Stimulated activated CD8-positive, alpha-beta memory T cell treated with anti-CD3 and anti-CD28 coated beads, Interleukin-15, amount 100 ng/mL, for 4 hours (primary cell): ENCODE data around the gene HMCN1.
"Not testable (repeated sequence)": the region's sequence is repeated elsewhere in the genome, so short reads cannot be mapped to it uniquely, and the experiment has no call there.

Source experiments
- DNase-seq, 2 donors: peaks; one replicate each; pipeline ENCODE4 v3.0.0-alpha.2; 2020; ENCODE audit warnings: low read depth in 2 of 2

Gene HMCN1

DNA sequence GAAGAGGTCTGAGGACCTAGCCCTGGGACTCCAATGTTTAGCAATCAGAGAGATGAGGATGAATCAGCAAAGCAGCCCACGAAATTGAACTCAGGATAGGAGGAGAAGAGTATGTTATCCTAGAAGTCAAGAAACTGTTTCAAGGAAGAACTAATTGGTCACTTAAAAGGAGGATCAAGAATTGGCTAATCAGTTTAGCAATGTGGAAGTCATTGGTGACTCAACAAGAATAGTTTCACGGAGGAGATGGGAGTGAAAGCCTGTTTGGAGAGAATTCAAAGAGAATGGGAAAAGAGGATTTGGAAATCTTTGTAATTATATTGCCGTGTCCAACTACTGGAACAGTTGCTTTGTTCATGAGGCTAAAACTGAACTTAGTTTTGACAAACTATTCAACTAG lies 7.4 kb downstream of the HMCN1 start:
- DNase-seq, result no peak

DNA sequence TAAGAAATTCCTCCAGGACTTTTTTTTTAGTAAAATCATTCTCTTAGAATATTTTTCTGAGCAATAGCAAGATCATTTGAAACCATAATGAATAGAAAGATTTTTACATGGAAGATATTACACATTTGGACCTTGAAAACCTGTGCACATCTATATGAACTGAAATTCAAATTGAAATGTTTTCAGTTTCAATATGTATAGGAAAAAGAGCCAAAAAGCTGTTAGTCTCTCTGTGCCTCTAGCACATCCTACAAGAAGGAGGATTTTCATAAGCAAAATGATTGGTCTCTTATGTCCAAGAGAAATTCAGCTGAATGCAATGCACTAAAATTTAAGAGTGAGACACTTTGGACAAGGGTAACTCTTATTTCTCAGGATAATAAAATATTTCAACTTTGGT lies 8.2 kb downstream of the HMCN1 start:
- DNase-seq, result no peak

DNA sequence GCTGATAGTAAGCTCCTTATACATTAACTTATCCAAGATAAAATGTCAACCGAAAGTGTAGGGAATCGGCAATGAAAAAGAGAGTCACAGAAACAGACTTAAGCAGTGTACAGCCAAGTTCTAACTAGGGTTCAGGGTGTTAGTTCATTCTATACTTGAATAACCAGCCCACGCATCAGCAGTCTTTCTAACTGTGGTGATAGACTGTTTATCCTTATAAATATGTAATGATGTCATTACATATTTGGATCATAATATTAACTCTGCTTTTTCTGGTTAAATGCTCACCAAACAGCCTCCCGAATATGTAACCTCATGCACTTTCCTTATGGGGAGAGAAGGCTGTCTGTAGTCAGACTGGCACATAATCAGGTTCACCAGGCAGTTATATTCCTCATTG lies 11.0 kb downstream of the HMCN1 start:
- DNase-seq, result no peak

DNA sequence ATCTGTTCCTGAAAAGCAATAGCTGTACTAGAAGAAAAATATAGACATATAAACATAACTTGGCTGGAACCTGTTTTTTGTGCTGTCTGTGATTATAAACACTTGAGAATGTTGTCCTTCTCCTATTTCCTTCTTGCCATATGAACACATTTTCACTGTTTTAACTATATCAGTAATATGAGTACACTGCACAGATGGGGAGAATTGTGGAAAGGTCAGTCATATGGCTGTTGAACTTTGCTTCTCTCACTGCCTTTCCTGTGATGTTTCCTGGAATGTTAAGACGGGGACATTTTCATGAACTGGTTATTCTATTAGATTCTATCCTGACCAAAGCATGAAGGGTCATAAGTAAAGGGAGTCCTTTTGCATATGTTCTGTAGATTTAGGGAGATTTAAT lies 24.9 kb downstream of the HMCN1 start:
- DNase-seq, result no peak

DNA sequence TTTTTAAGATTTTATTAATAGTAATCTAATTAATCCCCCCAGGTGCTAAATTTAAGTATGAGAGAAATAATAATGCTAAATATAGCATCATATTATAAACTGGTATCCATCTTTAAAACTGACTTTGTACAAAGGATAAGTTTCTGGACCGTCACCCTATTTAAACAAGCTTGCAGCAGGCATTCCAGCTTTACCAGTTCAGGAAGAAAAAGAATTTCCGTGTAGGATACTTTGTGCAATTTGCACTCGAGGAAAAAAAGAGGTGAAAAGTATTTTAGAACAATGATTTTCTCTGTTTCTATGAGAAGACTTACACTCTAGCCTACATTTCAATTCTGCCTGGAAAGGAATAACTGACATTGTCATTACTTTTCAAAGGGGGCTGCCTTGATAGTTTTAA lies 27.6 kb downstream of the HMCN1 start:
- DNase-seq, result no peak

DNA sequence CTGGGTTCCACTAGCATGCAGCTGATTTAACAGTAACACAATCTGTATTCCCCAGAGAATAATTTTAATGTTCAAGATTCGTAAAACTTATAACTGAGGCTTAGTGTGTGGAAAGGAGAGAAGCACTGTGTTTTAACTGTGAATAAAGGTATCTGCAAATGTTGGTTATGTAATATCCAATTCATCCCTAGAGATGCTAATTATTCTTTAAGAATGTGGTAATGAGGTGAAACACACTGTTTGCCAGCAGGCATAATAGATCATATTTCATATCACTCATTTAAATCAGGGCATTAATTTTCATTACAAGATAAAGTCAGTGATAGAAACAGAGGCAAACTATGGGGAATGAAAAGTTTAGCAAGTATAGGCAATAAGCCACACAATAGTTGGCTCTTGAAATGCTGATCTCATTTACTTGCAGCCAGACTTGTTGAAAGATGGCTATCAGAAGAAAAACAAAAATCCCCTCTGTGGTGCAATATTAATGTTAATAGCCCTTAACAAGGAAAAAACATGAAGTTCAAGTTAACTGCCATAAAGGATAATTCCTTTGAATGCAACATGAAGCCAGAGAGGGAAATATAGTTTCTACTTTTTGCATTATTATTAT lies 33.4 kb downstream of the HMCN1 start:
- DNase-seq, result no peak

DNA sequence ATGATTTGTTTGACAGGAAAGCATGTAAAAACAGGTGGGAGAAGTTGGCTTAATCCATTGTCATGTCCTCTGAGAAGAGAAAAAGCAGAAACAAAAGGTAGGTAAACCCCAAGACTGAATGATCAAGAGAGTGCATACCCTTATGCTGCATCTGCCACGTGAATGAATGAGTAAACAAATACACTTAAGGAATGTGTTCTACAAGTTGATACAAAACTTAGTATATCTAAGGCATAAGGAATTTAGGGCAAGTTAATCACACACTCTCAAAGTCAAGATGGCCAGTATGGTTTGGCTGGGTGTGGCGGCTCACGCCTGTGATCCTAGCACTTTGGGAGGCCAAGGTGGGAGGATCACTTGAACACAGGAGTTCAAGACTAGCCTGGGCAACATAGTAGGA lies 34.2 kb downstream of the HMCN1 start:
- DNase-seq, result no peak

DNA sequence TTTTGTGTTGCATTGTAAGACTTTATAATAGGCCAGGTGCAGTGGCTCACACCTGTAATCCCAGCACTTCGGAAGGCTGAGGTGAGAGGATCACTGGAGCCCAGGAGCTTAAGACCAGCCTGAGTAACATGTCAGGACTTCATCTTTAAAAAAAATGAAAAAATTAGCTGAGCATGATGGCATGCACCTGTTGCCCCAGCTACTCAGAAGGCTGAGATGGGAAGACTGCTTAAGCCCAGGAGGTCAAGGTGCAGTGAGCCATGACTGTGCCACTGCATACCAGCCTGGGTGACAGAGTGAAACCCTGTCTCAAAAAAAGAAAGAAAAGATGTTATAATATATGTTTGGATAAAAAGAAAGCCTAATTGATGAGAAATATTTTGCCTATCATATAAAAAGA lies 34.9 kb downstream of the HMCN1 start:
- no peak for DNase-seq

DNA sequence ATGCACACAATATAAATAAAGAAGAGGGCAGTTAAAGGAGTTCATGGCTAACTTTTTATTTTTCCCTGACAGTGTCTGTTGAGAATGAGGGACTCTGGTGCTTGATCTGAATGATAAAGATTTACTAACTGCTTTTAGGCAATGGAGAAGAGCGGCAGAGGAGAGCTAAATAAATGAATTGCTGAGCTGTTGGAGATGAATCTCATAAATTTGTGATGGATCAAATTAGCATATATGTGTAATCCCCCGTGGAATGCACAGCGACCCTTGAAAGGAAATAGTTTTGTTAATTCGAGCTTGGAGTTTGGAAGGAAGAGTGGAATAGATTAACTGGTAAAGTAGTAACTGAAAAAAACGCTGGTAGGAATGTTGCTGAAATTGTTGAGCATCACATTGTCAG lies 40.2 kb downstream of the HMCN1 start:
- DNase-seq, result no peak

DNA sequence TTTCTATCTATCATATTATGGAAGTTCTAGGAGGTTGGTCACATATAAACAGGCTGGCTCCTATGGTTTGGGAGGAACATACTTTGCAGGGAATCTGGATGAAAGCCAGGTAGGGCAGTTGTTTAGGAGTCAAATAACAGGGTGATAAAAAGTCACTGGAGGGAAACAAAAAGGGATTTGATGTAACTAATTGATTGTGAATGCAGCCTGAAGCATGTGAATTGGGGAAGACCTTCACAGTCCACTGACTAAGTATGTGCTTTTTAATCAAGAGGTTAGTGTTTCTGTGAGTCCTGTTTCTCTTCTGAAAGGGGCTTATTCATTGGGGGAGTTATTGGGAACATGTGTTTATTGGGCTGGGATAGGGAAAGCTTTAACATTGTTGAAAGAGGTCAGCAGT lies 41.3 kb downstream of the HMCN1 start:
- no peak for DNase-seq

DNA sequence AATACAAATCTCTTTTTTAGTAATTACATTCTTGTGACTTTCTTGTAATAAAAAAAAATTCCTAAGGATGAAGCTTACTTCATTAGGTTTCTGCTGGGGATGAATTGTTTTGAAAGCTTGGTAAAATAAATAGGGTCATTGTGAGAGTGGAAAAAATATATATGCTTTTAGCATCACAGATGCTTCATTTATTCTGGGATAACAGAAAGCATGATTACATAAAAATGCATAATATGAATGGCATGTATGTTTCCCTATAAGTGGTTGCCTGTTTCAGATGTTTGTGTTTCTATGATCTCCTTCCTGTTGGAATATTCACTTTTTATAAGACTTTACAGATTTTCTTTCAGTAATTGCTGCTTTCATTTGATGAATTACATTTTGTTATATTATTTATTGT lies 42.3 kb downstream of the HMCN1 start:
- no peak for DNase-seq

DNA sequence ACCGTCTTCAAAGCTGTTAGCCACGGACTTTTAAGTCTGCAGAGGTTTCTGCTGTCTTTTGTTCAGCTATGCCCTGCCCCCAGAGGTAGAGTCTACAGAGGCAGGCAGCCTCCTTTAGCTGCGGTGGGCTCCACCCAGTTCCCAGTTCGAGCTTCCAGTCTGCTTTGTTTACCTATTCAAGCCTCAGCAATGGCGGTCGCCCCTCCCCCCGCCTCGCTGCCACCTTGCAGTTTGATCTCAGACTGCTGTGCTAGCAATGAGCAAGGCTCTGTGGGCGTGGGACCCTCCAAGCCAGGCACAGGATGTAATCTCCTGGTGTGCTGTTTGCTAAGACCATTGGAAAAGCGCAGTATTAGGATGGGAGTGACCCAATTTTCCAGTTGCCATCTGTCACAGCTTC lies 49.7 kb downstream of the HMCN1 start:
- DNase-seq, result not testable (repeated sequence)

DNA sequence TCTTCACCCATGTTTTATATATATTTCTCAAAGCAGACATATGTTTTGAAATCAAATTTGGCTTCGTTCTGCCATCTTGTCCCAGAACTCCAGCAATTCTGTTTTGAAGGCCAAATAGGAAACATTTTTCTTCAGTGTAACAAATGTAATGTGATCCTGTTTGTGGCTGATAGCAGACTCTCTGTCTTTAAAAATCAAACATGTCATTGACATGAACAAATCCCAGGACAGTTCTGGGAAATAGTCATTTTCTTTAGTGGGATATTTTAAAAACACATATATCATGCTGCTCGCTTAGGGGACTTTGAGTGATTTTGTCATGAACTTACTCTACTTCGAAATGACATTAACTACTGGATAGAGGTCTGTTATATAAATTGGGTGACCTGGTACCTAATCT lies 51.4 kb downstream of the HMCN1 start:
- no peak for DNase-seq

DNA sequence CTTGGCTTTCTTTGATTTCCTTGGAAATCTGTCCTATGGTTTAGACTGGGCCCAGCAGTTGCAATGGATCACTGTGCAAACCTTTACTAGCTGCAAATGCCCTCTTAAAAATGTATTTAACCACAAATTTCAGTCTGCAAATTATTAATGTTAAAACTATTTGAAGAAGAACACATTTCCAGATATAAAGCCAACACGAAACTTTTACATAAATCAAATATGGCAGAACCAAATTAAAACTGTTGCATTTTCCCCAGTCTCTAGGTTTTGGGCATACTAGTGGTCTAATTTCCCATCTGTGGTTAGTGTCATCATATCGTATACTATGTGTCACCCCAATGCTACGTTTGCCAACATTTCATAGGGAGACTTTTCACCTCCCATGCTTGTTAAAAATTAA lies 52.3 kb downstream of the HMCN1 start:
- no peak for DNase-seq

DNA sequence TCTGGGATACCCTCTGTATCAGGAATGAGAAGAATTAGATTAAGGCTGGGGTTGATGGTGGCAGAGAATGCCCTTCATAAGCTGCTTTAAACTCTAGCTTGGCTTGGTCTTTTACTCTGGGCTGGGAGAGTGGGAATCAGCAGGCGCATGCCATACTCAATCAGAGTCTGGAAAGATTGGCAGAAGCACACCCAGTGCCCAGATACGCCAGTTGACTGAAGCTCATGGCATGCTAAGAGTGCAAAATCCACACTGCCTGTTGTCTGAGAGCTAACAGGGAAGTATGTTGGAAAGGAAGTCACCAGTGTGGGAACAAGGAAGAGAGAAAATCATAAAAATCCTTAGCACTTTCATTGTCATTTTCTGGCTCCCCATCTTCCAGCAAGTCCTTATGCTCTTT lies 53.0 kb downstream of the HMCN1 start:
- no peak for DNase-seq

DNA sequence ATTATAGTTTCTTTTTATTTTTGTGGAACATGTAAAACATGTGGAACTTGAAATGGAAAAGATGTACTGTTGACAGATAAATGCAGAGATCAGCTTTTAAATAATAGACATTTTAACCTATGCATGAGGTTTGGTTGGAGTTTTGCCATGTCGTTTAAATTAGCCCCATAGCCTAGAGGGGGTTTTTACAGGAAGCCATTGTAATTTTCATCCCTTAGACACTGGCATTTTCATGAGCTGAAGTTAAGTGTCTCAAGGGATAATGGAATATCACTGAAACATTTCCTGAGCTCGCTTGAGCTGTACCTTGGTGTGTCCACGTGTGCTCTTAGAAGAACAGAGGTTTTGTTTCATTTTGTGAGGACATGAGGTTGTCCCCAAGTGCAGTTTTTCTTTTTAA lies 54.2 kb downstream of the HMCN1 start:
- no peak for DNase-seq

DNA sequence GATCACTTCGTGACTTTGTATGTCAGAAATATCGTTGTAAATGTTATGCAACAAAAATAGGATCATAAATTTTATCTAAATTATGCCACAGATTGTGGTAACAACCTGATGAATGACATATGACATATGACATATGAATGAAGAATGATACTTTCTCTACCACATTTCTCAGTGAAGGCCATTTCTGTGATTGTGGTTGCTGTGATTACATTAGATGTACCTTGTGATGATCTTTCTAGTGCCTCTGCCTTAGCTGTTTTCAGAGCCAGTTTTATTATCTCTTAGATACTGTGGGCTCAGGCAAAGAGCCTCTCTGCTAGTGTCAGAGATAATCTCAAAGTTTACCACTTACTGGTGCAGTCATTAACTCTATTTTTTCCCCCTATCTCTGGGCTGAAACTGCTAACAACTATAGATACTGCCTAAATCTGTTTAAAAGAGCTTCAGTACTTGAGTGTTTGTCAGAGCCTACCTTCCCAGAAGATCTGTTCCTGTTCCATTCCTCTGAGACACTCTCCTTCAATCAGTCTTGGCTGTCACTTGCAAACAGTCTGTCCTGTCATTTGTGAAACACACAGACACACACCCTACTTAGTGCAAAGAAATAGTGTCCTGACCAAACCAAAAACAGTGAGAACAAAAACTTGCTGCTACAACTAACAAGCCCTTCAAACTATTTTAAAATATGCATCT lies 55.5 kb downstream of the HMCN1 start:
- DNase-seq, result no peak

DNA sequence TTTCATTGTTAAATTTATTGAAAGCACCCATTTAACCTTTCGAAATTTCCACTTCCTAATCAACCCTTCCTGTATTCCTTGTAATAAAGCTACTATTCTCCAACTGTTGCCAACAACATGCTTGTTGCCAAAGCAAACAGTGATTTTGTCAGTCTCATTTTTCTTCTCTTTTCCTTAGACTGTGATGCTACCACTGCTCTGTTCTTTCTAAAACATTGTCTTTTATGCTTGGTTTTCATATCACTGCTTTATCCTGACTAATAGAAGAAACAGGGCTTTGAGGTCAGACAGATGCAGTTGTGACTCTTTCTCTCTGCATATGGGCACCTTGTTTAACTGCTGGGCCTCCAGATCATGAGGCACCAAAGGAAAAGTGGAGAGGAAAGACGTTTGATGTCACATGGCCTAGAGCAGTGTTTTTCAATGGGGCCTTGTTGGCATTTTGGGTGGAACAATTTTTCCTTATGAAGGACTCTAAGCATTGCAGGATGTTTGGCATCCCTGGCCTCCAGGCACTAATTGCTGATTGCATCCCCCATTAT lies 56.1 kb downstream of the HMCN1 start:
- no peak for DNase-seq

DNA sequence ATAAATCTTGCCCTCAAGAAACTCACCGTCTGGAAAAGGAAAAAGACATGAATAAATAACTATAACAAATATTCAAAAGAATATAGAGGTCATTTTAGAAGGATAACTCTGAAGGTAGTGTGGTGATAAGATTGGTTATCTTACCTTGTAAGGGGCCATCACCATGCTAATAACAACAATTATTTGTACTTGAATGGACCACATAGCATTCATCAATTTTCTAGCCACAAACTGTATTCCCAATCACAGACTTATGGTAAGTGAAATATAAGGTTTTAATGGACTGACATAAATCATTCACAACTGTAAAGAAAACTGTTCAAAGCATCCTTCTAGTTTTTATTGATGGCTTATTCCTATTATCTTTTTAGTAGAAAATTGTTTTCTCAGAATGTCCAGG lies 57.8 kb downstream of the HMCN1 start:
- no peak for DNase-seq

DNA sequence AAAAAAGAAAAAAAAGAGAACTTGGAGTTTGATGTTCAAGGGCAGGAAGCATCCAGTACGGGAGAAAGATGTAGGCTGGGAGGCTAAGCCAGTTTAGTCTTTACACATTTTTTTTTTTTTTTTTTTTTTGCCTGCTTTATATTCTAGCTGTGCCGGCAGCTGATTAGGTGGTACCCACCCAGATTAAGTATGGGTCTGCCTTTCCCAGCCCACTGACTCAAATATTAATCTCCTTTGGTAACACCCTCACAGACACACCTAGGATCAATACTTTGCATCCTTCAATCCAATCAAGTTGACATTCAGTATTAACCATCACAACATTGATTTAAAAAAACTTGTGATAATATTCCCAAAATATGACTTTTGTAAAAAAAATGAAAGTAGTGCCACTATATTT lies 60.3 kb downstream of the HMCN1 start:
- DNase-seq, result not testable (repeated sequence)

DNA sequence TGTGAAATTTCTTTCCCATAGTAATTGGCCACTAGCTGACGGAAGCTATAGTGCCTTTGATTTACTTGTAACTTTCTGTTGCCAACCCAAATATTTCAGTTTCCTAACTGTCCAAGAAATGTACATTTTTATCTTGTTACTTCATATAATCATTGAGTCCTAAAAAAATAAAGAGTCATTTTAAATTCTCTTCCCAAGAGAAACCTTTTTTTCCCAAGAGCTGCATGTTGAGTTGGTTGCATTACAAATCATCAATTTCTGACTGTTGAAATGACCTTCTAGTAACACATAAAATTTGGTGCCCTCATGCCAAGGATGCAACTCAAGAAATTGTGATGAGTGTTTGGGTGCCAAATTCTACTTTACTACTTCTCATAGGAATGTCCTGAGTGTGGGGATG lies 61.0 kb downstream of the HMCN1 start:
- no peak for DNase-seq

DNA sequence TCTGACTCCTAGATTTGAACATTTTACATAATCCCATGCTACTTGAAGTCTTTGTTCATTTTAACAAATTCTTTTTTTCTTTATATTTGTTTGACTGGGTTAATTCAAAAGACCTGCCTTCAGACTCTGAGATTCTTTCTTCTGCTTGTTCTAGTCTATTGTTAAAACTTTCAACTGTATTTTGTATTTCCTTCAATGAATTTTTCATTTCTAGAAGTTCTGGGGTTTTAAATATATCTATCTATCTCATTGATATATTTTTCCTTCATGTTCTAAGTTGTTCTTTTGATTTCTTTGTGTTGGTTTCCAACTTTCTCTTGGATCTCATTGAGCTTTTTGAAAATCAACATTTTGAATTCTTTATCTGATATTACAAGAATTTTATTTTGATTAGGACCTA lies 64.3 kb downstream of the HMCN1 start:
- DNase-seq, result no peak

DNA sequence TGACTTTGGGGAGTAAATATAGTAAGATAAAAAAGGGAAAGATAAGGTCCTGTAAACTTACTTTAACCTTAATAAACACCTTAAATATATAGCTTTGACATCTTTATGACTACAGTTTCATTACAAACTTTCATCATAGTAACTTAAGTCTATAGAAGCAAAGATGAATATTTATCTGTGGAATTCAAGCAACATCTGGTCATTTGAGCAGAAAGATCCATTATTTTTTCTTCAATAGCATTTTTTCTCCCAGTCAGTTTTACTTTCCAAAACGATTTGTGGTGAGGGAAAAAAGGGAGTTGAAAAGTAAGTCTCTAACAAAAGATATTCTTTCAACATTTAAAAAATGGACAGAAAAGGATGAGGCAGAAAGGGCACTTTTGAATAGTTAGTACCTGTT lies 69.0 kb downstream of the HMCN1 start:
- no peak for DNase-seq

DNA sequence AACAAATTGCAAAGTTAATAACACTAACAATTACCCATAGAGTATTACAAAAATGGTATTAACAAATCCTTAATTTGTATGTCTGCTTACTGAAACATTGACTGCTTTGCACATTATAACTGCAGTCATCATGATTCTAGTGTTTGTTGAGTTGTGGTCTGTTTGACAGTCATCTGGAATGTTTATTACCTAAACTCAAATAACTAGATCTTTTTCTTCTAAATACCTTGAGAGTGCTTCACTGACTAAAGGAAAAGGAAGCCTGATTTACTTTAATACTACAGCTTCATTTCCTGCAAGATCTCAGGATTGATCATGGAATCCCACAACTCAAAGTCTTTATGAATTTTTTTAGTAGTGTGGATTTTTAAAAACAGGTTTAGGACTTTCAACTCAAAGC lies 70.0 kb downstream of the HMCN1 start:
- no peak for DNase-seq
